IgD-negative memory B cell (primary cell): ENCODE measurements around the gene AKR1C1. TPM values are rescaled to one million over a fixed set of nuclear protein-coding genes. Genes with fewer than 3 reads are reported as not detected.
"Not testable (repeated sequence)": the region's sequence is repeated elsewhere in the genome, so short reads cannot be mapped to it uniquely, and the experiment has no call there.

Source experiments
- H3K27ac Mint-ChIP-seq, 3 donors: one replicate each; pipeline ENCODE4 v1.8.0; 2020 to 2022; ENCODE audit warnings: mild to moderate bottlenecking in 3 of 3, mixed read lengths in 3 of 3, moderate library complexity in 1 of 3
- H3K27me3 Mint-ChIP-seq: one replicate; pipeline ENCODE4 v1.8.0; 2021; ENCODE audit warnings: mixed read lengths
- H3K36me3 Mint-ChIP-seq: one replicate; pipeline ENCODE4 v1.8.0; 2020; ENCODE audit warnings: mild to moderate bottlenecking, mixed read lengths
- H3K4me1 Mint-ChIP-seq, 3 donors: one replicate each; pipeline ENCODE4 v1.8.0; 2020 to 2022; ENCODE audit warnings: mixed read lengths in 3 of 3, mild to moderate bottlenecking in 1 of 3
- H3K4me3 Mint-ChIP-seq, 4 donors: one replicate each; pipeline ENCODE4 v1.8.0; 2020 to 2022; ENCODE audit warnings: mild to moderate bottlenecking in 4 of 4, mixed read lengths in 4 of 4, moderate library complexity in 3 of 4
- H3K9me3 Mint-ChIP-seq, 3 donors: one replicate each; pipeline ENCODE4 v1.8.0; 2020 to 2021; ENCODE audit warnings: mixed read lengths in 3 of 3, mild to moderate bottlenecking in 1 of 3
- polyA plus RNA-seq: library from polyadenylated mRNA; unstranded; fragments of 300-500 nt; fragmentation: Illumina TruSeq; gene quantifications from one replicate; pipeline ENCODE4 v1.2.3, GENCODE V29; 2021

AKR1C1 gene
- polyA plus RNA-seq: not detected

DNA sequence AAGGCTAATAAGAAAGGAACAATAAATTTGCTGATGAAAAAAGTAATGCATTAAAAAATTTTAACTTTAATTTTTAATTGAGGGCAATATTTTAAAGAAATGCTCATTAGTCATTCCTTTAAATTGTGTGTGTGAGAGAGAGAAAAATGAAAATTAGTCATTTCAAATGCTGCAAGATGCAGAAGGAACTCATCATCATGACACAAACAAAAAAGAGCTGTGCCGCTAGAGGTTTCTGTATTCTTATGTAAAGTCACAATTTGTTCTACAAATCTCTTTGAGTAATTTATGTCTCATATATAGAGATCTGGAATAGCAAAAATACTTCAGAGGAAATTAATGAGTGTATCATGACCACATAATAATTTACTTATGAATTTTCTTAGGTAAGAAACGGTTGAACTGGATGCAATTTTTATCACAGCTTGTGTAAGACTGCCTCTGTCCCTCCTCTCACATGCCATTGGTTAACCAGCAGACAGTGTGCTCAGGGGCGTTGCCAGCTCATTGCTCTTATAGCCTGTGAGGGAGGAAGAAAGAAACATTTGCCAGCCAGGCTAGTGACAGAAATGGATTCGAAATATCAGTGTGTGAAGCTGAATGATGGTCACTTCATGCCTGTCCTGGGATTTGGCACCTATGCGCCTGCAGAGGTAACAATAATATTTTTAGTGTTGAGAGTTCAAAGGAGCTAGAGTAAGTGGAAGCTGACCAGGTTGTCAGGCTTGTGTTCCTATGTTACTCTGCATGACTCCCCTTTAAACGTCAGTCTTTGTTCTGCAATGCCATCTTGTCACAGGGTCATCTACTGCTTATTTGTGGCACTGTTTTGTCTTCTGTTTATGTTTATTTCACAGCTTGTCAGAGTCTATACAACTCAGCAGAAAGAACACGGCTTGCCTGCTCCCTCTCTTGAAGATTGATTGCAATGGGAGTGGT lies at the start of gene AKR1C1:
Gene AKR1C1 (plus strand): TSS at position 540 of the 939 bp plus-strand sequence. CDS start 30 bp downstream, at position 570.
- not testable (repeated sequence) for H3K27ac Mint-ChIP-seq, H3K27me3 Mint-ChIP-seq, H3K4me1 Mint-ChIP-seq, H3K4me3 Mint-ChIP-seq, H3K9me3 Mint-ChIP-seq, H3K36me3 Mint-ChIP-seq

DNA sequence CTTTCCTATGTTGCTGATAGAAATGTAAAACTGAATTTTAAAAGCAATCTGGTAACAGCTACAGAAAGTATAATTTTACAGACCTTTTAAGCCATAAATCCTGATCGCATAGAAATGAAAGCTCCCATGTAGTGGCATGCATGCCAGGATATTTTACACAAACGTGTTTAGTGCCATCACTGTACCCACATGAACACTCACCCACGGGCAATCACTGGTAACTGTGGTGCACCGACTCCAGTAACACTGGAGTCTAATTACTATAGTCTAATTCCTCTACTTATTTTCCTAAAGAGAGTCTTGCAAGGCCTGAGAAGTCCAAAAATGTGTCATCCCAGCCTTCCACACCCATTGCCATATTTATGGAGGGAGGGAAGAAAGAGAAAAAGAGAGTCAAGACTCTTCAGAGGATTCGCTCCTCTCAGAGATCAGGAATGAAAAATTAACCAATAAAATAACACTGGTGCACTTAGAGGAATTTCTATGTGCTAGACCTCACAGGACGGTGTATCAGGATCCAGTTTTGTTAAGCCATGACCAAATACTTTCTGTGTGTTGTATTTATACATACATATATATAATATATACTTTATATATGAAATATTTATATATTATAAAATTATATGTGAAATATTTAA lies 48.9 kb upstream of the AKR1C1 start:
- Mint-ChIP-seq H3K27ac (no peak overlapping the region), H3K27me3 (no peaks in the 10 kb centered on the region), H3K9me3 (no peaks in the 10 kb centered on the region), H3K4me3 (no peak overlapping the region), H3K4me1 (no peaks in the 10 kb centered on the region), H3K36me3 (no peaks in the 10 kb centered on the region)

DNA sequence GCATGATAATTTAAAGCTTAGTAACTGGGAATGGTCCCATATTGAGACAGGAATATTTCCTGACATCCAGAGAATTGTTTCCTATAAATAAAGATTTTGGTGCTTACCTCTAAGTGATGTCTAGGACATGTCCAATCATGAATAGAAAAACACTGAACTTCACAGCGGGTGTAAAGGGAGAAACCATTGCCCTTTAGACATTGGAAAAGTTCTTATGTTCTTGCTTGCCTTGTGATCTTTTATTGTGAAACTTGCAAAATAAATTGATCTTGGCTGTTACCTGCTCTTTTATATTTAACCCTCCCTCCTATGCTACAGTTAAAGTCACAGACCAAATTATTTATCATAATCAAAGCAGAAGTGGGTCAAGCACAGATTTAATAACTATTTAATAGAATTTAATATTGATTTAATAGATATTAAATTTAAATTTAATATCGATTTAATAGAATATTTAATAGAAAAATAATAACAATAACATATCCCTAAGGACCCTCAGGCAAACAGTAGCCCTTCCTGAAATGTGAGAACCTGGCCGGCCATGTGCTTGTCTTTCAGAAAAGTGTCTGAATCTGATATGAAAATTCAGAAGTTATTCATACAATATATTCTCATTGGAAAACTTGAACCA lies 47.0 kb upstream of the AKR1C1 start:
- no peaks in the 10 kb centered on the region for H3K9me3 Mint-ChIP-seq
- no peak overlapping the region for H3K4me3 Mint-ChIP-seq
- H3K36me3 Mint-ChIP-seq: no peaks in the 10 kb centered on the region
- no peaks in the 10 kb centered on the region for H3K4me1 Mint-ChIP-seq
- H3K27ac Mint-ChIP-seq: no peak overlapping the region
- no peaks in the 10 kb centered on the region for H3K27me3 Mint-ChIP-seq

DNA sequence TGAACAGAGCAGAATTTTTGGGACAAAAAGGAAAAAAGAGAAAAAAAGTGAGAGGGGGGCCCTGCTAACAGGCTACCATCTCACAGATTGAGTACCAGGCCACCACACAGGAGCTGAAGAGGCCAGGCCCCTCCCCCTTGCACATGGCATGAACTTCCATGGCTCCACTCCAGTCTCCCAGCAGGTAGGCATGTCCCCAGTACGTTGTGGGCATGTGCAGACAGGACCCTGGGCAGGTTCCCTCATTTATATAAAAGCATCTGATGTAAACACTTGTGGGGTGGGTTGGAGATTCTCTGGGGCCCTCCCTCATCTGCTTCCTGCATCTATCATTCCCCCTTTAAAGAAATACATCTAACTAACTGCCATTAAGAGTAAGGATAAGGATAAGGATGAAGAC lies 45.0 kb upstream of the AKR1C1 start:
- no peak overlapping the region for H3K27ac Mint-ChIP-seq
- no peaks in the 10 kb centered on the region for H3K36me3 Mint-ChIP-seq

DNA sequence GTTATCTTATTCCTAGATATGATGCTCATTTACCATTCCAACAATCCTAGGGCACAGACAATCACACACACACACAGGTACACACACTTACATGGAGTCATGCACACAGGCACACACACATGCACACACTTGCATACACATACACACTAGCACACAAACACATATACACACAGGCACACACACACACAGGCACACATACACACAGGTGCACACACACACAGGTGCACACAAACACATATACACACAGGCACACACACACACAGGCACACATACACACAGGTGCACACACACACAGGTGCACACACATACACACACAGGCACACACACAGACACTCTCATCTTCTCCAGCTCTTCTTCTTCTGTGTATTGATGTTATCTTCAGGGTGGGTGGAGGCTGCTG lies 38.7 kb upstream of the AKR1C1 start:
- not testable (repeated sequence) for H3K4me3 Mint-ChIP-seq, H3K36me3 Mint-ChIP-seq, H3K27ac Mint-ChIP-seq, H3K27me3 Mint-ChIP-seq, H3K4me1 Mint-ChIP-seq
- H3K9me3 Mint-ChIP-seq: peaks cover 2 to 26% (median 4%) of the 10 kb centered on the region in 3 donors

More for the DNA sequence above, 45.0 kb upstream of the AKR1C1 start:
- H3K27me3 Mint-ChIP-seq: no peaks in the 10 kb centered on the region
- H3K4me1 Mint-ChIP-seq: no peaks in the 10 kb centered on the region
- no peaks in the 10 kb centered on the region for H3K9me3 Mint-ChIP-seq
- H3K4me3 Mint-ChIP-seq: no peak overlapping the region

DNA sequence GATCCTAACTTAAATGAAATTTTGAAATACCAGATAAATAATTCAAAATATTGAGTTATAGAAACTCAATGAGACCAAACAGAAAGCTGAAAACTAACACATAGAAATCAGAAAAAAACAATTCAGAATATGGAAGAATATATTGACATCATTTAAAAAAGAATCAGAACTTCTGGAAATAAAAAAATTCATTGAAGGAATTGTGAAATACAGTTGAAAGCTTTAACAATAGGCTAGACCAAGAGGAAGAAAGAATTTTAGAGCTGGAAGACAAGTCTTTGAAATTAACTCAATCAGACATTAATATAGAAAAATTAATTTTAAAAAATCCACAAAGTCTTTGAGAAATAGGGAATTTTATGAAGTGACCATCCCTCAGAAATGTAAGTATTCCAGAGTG lies 36.8 kb upstream of the AKR1C1 start:
- H3K36me3 Mint-ChIP-seq: no peaks in the 10 kb centered on the region
- no peak overlapping the region for H3K4me3 Mint-ChIP-seq
- no peaks in the 10 kb centered on the region for H3K27me3 Mint-ChIP-seq
- no peak overlapping the region for H3K27ac Mint-ChIP-seq
- no peaks in the 10 kb centered on the region for H3K4me1 Mint-ChIP-seq
- H3K9me3 Mint-ChIP-seq: peaks cover 4 to 30% (median 12%) of the 10 kb centered on the region in 3 donors

DNA sequence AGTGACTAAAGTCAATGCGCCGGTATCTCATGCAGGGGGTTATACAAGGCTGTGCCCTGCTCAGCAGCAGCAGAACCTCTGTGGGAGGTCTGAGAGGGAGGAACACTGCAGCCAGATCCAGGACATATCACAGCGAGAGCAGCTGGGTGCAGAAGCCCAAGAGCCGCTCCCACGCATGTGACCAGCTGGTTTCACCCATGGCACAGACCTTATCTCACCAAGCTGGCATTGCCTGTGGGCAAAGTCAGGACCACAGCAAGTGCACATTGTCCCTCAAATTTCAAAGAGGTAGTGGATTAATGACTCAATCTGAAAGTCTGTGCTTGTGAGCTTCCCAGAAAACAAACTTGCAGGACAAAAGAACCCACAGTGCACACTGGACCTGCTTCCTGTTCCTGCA lies 31.6 kb upstream of the AKR1C1 start:
- H3K36me3 Mint-ChIP-seq: no peaks in the 10 kb centered on the region
- peaks cover 6 to 18% (median 13%) of the 10 kb centered on the region in 3 donors for H3K9me3 Mint-ChIP-seq
- H3K4me3 Mint-ChIP-seq: no peak overlapping the region
- H3K4me1 Mint-ChIP-seq: no peaks in the 10 kb centered on the region
- peak overlapping the region in 1 of 3 donors; percentile 5 for H3K27ac Mint-ChIP-seq
- peaks cover 1% of the 10 kb centered on the region for H3K27me3 Mint-ChIP-seq

DNA sequence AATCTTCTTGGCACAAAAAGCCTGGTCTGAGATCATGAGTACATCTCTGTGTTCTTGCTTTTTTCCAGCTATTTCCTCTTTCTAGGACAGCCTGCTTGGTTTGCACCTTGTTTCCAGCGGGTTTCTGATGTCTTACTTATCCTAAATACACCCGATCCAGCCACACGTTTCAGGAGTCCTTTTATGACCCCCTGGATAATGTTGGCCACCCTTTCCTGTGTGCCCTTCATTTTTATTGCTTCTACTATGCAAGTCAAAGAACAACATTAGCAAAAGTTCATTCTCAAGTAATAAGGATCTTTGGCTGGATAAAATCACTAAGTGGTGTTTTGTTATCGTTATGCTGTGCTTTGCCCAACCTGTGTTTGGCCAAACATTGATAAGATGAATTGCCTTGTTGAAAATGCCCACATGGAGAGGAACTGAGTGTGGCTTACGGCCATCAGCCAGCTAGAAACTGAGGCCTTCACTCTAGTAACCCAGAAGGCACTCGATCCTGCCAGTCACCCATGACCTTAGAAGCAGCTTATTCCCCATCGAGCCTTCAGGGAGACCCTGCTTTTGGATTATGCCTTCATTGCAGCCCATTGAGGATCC lies 28.7 kb upstream of the AKR1C1 start:
- no peaks in the 10 kb centered on the region for H3K36me3 Mint-ChIP-seq
- H3K9me3 Mint-ChIP-seq: peaks cover 3 to 9% (median 5%) of the 10 kb centered on the region in 3 donors
- no peaks in the 10 kb centered on the region for H3K4me1 Mint-ChIP-seq
- H3K27me3 Mint-ChIP-seq: peaks cover 1% of the 10 kb centered on the region
- H3K4me3 Mint-ChIP-seq: no peak overlapping the region
- no peak overlapping the region for H3K27ac Mint-ChIP-seq

DNA sequence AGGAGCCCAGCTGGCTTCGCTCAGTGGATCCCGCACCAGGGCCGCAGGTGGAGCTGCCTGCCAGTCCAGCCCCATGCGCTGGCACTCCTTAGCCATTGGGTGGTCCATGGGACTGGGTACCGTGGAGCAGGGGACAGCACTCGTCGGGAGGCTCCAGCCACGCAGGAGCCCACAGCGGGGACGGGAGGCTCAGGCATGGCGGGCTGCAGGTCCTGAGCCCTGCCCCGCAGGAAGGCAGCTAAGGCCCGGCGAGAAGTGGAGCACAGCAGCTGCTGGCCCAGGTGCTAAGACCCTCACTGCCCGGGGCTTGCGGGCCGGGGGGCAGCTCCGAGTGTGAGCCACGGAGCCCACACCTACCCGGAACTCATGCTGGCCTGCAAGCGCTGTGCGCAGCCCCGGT lies 25.9 kb upstream of the AKR1C1 start:
- Mint-ChIP-seq H3K4me3 (no peak overlapping the region), H3K36me3 (no peaks in the 10 kb centered on the region)

DNA sequence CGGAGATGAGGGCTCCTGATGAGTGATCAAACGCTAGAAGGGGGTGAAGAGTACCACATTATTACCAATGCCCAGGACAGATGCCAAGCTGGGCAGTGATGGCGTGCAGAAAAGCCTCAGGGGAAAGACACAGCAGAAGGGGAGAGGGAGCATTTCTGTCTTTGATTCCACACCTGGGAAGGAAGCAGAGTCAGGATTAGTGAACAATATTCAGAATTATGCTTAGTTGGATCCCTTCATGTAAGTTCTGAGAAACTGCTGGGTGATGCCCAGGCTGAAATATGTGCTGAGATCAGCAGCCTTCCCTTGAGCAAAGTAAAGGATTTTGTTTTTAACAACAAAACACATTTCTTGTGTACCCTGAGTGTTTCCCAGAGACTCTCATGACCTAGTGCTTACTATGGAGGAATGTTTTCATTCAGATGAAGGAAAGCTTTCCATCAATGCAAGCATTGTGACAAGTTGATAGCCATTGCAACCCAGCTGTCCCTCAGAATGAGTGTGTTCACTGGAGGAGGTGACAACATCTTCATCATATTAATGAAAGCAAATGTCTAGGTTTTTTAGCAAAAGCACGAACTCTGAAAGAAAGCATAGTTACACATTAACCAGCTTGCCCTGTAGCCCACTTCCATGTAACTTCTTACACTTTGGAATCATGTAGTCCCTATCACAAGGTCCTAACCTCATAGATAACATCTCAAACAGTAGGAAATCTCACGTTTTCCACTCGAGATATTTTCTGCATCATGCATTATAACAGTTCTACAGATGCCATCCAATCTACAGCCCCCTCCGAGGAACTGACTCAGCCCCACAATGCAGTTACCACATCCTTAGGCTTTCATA lies 23.8 kb upstream of the AKR1C1 start:
- no peak overlapping the region for H3K27ac Mint-ChIP-seq
- no peak overlapping the region for H3K4me3 Mint-ChIP-seq
- no peaks in the 10 kb centered on the region for H3K4me1 Mint-ChIP-seq
- no peaks in the 10 kb centered on the region for H3K36me3 Mint-ChIP-seq
- H3K9me3 Mint-ChIP-seq: peaks cover 0 to 1% (median 0%) of the 10 kb centered on the region in 3 donors
- no peaks in the 10 kb centered on the region for H3K27me3 Mint-ChIP-seq

More for the DNA sequence above, 25.9 kb upstream of the AKR1C1 start:
- H3K9me3 Mint-ChIP-seq: peaks cover 0 to 1% (median 1%) of the 10 kb centered on the region in 3 donors
- peaks cover 1% of the 10 kb centered on the region for H3K27me3 Mint-ChIP-seq
- no peak overlapping the region for H3K27ac Mint-ChIP-seq
- no peaks in the 10 kb centered on the region for H3K4me1 Mint-ChIP-seq

DNA sequence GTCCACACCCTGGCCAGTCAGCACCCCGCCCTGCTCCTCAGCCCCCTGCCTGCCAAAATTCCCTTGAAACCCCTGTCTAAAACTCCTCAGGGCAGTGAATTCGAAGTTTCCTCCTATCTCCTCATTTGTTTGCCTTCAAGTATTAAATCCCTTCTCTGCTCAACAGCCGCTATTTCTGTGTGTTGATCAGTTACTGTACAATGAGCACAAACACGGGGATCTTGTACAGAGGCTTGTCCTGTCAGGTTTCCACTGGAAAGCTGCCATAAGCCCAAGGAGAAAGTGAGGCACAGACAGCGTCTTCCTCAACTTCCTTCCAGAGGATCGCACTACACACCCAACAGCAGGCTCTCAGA lies 23.2 kb upstream of the AKR1C1 start:
- H3K36me3 Mint-ChIP-seq, H3K27me3 Mint-ChIP-seq, H3K4me1 Mint-ChIP-seq, H3K27ac Mint-ChIP-seq, H3K4me3 Mint-ChIP-seq, H3K9me3 Mint-ChIP-seq: not testable (repeated sequence)

DNA sequence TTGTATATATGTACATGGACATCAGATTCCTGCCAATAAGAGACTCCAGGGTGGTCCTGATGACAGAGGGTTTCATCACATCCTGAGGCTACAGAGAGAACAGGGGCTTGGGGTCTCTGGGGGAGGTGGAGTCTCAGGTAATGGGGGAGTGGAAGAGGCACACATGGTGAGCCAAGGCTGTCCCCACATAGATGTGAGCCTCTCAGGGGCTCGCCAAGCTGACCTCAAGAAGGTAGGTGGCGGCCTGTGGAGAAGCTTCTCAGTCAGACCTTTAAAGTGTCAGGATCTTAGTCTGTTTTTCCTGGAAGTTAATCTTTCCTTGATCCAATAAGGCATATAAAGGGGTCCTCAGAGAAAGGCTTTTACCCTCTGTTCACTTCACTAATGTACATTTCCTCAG lies 22.3 kb upstream of the AKR1C1 start:
- not testable (repeated sequence) for H3K4me3 Mint-ChIP-seq, H3K27me3 Mint-ChIP-seq, H3K9me3 Mint-ChIP-seq, H3K4me1 Mint-ChIP-seq, H3K36me3 Mint-ChIP-seq, H3K27ac Mint-ChIP-seq

DNA sequence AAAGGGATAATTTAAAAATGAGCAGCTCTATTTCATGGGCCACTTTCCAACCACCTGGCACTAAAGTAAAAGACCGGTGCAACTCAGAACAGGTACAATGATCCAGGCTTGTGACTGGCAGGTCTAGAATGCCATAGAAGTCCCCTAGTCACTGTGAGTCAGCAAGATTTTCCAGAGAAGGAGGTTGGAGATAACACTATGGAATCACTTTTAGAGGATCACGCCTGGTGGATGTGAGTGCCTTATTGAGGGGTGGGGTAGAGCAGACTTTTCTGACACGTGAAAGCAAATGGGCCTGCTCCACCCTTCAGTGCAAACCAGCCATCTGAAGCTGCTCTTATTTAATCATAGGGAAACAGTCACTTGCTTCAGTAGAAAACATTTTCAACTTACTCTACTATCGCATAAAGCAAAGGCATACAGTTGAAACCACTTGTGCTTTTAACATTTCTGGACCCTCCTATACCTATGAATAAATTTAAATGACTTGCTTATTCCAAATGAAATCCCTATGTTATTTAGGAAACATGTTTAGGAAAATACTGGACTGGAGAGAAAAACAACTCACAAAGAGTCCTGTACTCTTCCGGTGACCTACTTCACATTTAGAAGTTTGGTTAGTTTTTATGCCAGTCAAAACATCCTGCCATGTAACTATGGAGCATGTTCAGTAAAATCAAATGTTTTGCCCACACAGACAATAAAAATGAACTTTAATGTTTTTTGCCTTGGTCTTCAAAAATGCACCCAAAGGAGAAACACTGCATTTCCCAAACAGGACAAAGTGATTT lies 21.5 kb upstream of the AKR1C1 start:
- Mint-ChIP-seq H3K9me3 (no peaks in the 10 kb centered on the region), H3K27me3 (no peaks in the 10 kb centered on the region), H3K27ac (no peak overlapping the region), H3K4me1 (no peaks in the 10 kb centered on the region), H3K4me3 (no peak overlapping the region), H3K36me3 (no peaks in the 10 kb centered on the region)

DNA sequence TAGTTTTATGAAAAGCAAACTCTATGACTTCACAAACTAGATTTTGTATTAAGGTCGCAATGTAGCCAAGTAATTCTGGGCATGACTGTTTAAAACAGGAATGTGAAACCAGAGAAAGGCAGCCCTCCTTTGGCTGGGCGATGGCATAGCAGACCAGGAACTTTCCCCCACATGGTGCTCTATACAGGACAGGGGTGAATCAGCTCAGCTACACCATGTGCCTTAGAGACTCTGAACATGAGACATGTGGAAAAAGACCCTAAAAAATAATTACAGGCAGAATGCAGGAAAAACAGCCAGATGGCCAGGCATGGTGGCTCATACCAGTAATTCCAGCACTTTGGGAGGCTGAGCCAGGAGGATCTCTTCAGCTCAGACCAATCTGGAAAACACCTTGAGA lies 20.3 kb upstream of the AKR1C1 start:
- H3K27ac Mint-ChIP-seq, H3K4me1 Mint-ChIP-seq, H3K36me3 Mint-ChIP-seq, H3K27me3 Mint-ChIP-seq, H3K4me3 Mint-ChIP-seq, H3K9me3 Mint-ChIP-seq: not testable (repeated sequence)
